DMS 273 treated with DMSO at 0.1 percent for 48 hours (cell line): ENCODE results near the gene RASA4.
"Not testable (repeated sequence)": the region's sequence is repeated elsewhere in the genome, so short reads cannot be mapped to it uniquely, and the experiment has no call there.

Source experiments
- DNase-seq: peaks from one replicate; lab custom pipeline; 2025; lab: John Stamatoyannopoulos, UW

The RASA4 gene

DNA sequence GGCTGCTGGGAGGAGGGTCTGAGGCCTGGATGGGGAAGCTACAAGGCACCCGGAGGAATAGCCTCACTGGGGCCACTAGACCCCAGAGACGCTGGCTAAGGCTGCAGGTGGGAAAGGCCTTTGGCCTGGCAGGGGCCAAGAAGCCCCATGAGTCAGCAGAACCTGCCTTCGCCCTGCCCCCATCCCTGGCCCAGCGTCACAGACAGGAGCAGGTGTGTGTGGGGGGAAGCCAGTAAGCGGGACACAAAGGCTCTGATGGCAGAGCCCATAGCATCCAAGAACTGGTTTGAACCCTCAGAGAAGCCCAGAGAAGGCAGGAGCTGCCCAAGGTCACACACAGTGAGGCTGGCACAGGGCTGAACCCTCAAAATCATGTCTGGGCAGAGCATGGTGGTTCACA, 9.7 kb downstream of the RASA4 start:
- DNase-seq = not testable (repeated sequence)

- not testable (repeated sequence) for DNase-seq
Observed at GRCh38 chr7:102604431-102605145, 12.0 kb downstream of the RASA4 start.

DNA sequence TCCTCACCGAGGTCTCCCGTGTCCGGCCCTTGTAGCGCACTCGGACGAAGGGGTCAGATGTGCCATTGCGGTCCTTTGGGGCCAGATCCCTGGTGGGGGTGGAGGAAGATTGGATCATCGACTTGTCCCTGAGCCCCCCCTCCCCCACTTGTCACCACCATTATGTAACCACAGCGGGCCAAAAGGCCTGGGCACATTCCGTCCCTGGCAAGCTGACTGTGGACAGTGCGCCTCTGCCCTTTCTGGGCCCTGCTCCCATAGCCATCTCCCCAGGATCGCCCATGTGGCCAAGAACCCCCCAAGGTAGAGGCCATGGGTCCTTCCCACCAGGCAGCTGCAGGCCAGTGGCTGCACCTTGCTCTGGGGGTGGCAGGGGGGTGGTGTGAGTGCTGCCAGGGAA, 14.2 kb downstream of the RASA4 start:
- not testable (repeated sequence) for DNase-seq

DNA sequence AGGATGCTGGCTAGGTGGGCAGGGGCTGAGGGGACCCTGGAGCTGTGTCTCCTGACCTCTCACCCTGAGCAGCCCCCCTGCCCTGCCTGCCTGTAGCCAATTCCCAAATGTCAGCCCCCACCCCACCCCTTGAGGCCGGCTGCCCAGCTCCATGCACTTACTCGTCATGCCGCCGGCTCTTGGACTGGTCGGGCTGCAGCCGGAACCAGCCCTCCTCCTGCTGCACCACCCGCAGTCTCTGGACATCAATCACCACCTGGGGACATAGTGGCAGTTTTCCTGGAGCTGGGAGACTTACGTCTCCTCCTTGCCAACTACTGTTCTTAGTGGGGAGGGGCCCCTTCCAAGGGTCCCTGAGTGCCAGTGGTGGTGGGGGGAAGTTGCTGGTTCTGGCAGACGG, 16.9 kb downstream of the RASA4 start:
- DNase-seq = not testable (repeated sequence)

DNA sequence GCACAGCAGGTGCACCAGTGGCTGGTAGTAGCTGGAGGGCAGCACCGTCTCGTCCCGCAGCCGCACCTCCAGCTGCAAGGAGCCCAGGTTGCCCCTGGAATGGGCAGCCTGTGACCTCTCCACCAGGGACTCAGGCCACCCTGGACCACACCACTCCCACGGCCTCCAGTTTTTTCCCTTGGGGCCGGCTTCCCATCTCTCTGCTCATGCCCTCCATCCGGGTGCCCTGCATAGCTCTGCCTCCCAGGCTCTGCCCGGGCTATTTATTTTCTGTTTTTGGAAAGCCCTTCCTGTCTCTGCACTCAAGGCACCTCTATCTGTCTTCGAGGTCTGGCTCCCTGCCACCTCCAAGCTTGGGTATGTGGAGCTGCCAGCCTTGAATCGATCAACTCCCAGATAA, 20.5 kb downstream of the RASA4 start:
- DNase-seq = not testable (repeated sequence)

DNA sequence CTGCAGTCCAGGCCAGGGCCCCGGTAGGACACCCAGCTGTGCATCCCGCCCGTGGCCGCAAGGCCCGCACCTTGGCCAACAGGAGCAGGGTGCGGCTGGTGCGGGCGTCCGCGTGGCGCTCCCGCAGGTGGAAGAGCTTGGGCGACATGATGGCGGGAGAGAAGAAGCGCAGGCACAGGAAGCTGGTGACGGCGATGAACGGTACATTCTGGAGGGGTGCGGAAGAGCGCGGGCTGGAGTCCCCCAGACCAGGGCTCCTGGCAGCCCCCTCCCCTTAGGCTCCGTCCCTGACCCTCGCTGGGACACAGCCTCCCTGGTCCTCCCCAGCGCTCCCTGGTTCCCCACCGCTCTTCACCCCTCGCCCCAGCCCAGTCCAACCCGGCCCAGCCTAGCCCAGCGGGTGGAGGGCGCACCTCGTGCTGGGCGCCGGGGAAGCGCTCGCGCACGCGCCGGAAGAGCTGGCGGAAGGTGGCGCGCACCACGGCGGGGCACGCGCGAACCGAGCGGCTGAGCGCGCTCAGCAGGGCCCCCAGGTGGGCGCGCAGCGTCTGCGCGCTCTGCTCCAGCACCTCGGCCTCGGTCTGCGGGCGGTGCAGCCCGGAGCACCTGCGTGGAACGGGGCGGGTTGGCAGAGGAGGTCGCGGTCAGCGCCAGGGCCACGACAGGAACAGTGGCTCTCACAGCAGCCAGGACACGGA, 22.8 kb downstream of the RASA4 start:
- DNase-seq = not testable (repeated sequence)

GRCh38 chr7:102592477-102593019, 24.0 kb downstream of the RASA4 start:
- not testable (repeated sequence) for DNase-seq

DNA sequence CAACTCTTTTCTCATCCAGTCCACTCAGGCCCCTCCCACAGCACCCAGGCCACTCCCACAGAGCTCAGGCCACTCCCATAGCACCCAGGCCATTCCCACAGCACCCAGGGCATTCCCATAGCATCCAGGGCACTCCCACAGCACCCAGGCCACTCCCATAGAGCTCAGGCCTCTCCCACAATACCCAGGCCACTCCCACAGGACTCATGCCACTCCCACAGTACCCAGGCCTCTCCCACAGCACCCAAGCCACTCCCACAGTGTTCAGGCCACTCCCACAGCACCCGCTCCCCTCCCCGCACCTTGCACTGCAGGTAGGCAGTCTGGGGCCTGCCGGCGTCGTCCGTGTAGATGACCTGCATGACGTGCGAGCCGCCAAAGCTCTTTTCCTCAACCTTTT, 26.7 kb downstream of the RASA4 start:
- not testable (repeated sequence) for DNase-seq

- DNase-seq = not testable (repeated sequence)
Observed at GRCh38 chr7:102583495-102583894, 33.1 kb downstream of the RASA4 start.

DNA sequence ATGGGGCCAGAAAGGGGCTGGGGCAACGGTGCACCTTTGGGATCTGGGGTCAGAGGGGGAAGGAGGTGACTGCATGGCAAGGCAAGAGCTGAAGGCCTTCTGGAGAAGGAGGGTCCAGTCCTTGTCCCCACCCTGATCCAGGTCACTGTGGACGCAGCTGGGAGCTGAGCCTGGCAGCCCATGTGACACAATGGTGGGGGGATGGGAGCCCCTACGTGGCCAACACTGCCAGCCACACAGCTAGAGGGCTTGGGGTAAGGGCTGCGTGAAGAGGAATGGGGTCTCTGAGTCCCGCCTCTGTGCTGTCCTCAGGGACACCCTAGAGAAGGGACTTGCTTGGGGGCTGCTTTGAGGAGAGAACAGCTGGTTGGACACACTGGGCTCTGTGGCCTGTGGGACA, 34.8 kb downstream of the RASA4 start:
- DNase-seq = not testable (repeated sequence)

GRCh38 chr7:102578486-102578885, 38.1 kb downstream of the RASA4 start:
- DNase-seq = not testable (repeated sequence)

DNA sequence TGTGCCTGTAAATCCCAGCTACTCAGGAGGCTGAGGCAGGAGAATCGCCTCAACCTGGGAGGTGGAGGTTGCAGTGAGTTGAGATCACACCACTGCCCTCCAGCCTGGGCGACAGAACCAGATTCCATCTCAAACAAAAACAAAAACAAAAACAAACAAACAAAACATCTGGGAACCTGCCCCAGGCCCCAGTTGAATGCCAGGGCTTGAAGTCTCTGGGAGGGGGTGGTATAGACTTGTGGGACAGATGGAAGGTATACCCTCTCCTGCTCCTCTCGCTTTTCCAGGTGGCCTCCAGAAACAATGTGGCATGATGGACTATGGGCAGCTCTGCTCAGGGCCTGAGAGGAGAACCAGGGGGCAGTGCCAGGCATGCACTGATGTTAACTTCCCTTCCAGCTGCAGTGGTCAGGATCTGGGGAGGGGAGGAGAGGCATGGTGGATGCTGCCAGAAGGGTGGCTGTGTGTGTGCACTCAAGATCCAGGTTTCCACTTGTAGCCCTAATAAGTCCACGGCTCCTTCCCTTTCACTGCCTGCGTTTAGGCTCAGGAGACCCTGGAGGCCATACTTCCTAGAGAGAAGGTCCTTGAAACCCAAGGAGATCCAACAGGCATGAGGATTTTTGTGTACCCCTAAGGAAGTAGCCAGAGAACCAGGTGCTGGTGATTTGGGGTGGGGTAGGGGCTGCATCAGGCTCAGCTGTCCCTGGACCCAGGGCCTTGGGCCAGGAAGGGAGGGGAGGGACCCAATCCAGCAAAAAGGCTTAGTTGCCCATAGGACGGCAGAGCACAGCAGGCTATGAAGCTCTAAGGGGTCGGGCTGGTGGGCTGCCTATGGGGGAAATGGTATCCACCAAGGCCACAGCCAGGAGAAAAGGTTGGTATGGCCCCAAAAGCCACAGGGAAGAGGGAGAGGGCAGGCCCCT, 39.0 kb downstream of the RASA4 start:
- not testable (repeated sequence) for DNase-seq

DNA sequence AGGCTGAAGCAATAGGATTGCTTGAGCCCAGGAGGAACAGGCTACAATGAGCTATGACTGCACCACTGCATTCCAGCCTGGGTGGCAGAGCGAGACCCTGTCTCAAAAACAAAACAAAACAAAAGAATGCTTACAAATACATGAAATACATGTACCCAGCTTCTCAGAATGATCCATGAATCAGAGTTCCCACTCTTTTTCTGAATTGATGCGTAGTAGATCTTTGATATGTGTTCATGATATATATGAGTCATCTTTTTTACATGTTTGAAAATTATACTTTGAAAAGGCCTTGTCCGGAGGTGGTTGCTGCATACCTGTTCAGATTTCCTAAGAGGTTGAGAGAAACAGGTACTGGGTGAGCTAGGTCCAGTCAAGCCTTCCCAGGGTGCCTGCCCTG, 40.2 kb downstream of the RASA4 start:
- DNase-seq = not testable (repeated sequence)

DNA sequence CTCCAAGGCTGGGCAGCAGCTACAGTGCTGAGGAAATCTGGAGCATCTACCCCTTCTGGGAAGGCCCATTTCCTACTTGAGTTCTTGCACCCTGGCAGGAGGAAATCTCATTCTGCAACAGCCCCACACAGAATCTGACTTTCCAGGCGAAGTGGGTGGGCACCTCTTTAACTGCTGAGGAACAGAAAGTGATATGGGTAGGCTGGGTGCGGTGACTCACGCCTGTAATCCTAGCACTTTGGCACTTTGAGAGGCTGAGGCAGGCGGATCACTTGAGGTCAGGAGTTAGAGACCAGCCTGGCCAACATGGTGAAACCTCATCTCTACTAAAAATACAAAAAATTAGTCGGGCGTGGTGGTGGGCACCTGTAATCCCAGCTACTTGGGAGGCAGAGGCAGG, 41.9 kb downstream of the RASA4 start:
- not testable (repeated sequence) for DNase-seq

DNA sequence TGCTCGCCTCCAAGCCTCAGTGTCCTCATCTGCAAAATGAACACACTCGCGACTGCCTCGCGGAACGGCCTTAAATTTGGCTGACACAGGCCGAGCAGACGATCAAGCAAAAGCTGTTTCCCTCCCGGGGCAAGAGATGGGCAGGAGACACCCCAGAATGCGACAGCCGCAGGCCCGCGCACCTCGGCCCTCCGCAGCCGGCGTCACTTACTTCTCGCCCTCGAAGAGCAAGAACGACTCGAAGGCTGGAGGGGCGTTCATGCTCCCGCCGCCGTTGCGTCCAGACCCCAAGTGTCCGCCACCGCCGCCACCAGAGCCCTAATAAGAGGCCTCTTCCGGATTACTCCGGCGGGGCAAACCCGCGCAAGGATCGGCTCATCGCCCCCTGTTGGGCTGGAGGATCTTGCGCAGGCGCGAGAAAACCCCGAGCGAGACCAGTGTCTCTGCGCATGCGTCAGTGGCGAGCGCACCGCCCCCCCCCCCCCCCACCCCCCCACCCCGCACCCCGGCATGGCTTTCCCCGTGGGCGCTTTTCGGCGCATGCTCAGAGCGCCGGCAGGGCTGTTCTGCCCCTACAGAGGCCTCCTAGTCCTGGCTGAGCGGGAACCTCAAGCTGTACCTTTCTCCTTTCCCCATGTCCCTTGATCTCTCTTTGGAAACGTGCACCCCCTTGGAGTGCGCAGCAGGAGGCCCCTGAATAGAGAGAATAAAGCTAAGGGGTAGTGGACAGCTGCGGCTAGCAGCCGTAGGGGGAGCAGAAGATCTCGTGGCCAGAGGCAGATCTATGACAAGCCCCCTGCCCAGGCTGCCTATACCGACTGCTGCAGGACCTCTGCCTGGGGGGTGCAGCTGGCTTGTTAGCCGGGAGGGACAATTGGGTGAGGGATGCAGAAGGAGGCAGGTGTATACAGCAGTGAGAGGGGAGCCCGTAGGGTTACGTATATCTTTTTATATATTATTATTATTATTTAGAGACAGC, 44.0 kb downstream of the RASA4 start, which contains the start of gene POLR2J3:
Gene POLR2J3, minus strand, starts transcription at position 323 of the 979 bp plus-strand sequence. Its CDS starts 62 bp downstream, at position 261.
- DNase-seq = not testable (repeated sequence)

DNA sequence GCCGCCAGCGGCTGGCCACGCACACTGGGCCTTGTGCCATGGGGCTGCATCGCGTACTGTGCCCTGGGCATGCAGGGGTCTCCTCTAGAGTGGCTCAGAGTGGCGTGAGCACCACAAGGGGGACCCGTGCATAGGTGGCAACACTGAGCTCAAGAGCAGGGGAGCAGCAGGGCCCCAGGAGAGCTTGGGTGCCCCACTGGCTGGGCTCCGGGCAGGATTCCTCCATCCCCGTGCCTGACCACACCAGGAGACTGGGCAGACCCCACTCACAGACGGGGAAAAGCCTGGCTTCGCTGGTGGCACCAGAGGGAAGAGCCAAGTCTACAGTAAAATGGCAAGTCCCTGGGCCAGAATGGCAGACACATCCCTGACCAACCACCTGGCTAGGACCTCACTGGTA, 47.9 kb downstream of the RASA4 start:
- DNase-seq = not testable (repeated sequence)

DNA sequence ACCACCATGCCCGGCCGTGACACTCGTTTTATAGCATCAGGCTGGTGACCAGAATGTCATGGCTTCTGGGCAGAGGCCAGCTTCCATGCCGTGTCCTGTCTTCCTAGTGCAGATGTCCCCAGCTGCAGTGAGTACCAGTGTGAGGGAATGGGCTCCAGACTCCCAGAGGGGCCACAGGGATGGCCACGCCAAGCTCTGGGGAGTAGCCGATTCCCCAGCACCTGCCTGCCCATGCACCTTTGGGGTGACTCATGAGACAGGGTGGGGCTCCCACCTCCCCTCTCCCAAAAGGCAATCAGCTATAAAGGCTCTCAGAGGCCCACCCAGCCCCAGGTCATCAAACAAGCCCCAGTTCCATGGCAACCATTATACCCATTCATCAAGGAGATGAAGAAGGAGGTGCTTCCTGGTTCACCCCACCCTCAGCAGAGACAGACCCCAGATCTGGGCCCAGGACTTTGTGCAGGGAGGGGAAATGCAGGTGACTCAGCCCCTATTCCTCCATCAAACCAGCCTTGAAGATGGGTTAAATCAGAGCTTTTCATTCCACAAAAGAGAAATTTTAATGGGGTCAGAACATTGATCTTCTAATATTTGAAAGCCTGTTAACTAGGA, 65.6 kb downstream of the RASA4 start, which contains the start of gene SPDYE2:
Gene SPDYE2, plus strand, starts transcription at position 419 of the 615 bp plus-strand sequence. CDS start 2,030 bp downstream, outside the sequence.
- not testable (repeated sequence) for DNase-seq

DNA sequence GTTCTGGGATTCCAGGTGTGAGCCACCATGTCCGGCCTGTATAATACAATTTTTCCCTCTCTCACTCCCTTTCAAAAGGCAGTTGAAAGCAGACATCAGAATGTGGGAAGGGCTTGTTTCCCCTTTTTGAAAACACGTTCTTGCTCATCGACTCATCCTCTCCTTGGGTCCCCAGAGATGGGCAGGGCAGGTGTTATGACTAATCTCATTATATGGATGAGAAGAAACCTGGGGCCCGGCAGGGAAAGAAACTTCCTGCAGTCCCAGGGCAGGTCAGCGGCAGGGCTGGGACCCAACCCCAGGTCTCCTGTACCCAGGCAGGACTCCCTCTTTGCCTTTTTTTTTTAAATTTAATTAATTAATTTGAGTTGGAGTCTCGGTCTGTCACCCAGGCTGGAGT, 70.2 kb downstream of the RASA4 start:
- not testable (repeated sequence) for DNase-seq

DNA sequence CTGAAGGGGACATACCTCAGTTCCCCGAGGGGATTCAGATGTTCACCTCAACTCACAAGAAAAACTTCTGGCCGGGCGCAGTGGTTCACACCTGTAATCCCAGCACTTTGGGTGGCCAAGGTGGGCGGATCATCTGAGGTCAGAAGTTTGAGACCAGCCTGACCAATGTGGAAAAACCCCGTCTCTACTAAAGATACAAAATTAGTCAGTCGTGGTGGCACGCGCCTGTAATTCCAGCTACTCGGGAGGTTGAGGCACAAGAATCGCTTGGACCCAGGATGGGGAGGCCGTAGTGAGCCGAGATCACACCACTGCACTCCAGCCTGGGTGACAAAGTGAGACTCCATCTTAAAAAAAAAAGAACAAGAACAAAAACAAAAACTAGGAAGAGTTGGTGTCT, 71.3 kb downstream of the RASA4 start:
- DNase-seq = not testable (repeated sequence)

DNA sequence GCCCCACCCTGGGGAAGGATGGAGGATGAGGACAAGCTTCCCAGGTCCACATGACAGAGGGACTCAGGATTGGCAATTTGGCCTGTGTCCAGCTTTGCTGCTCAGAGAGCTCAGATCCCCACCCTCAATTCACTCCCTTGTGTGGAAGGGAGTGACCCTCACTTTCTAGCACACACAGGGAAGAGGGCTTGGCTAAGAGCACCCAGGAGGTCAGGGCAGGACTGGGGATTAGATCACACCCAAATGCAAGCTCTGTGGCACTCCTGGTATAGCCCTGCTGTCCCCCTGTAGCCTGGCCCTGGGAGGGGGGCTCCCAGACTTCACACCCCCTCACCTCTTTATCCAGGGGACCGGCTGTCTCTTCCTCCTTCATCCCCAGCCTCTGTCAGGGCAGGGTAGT, 72.2 kb downstream of the RASA4 start:
- DNase-seq = not testable (repeated sequence)
